NCI-H1092 treated with DMSO at 0.1 percent for 48 hours (cell line): ENCODE results near the gene SPRN.
A peak's percentile ranks its signal among the peaks of the same experiment; 100 is the strongest.
"Not testable (repeated sequence)": the region's sequence is repeated elsewhere in the genome, so short reads cannot be mapped to it uniquely, and the experiment has no call there.

Experiments
- DNase-seq: peaks from one replicate; lab custom pipeline; 2025; lab: John Stamatoyannopoulos, UW

The SPRN gene

GRCh38 chr10:133386951-133387350, 37.5 kb downstream of the SPRN start:
- not testable (repeated sequence) for DNase-seq

- DNase-seq: no peak
These were observed 39.2 kb downstream of the SPRN start for GRCh38 chr10:133385214-133385613.

GRCh38 chr10:133384071-133384470, 40.4 kb downstream of the SPRN start:
- DNase-seq: no peak

GRCh38 chr10:133383551-133383950, 40.9 kb downstream of the SPRN start:
- DNase-seq: no peak

- DNase-seq: no peak
These were observed 43.4 kb downstream of the SPRN start for GRCh38 chr10:133381036-133381435.

GRCh38 chr10:133379801-133380666, 44.4 kb downstream of the SPRN start:
- no peak for DNase-seq

- no peak for DNase-seq
These were observed 45.1 kb downstream of the SPRN start, which contains the start of gene PAOX for GRCh38 chr10:133379152-133379800. PAOX (plus strand) TSS chr10:133379262; CDS start chr10:133379317, 55 bp downstream.

GRCh38 chr10:133378251-133379096, 46.0 kb downstream of the SPRN start:
- DNase-seq: peak; percentile 14

- no peak for DNase-seq
These were observed 46.6 kb downstream of the SPRN start for GRCh38 chr10:133377818-133378250.

GRCh38 chr10:133377025-133377817, 47.2 kb downstream of the SPRN start:
- no peak for DNase-seq

- DNase-seq: not testable (repeated sequence)
These were observed 48.2 kb downstream of the SPRN start for GRCh38 chr10:133376183-133376582.

GRCh38 chr10:133375357-133376115, 48.9 kb downstream of the SPRN start:
- no peak for DNase-seq

- DNase-seq: peak; percentile 88
These were observed 51.0 kb downstream of the SPRN start, which contains the start of gene ECHS1 for GRCh38 chr10:133373174-133374090. ECHS1 (minus strand) TSS chr10:133373354; CDS start chr10:133373333, 21 bp downstream.

GRCh38 chr10:133372507-133372906, 51.9 kb downstream of the SPRN start:
- no peak for DNase-seq
